Measurements from ENCODE around the gene SORCS2.
"Not testable (repeated sequence)": the region's sequence is repeated elsewhere in the genome, so short reads cannot be mapped to it uniquely, and the experiment has no call there.

SORCS2 gene

GRCh38 chr4:7210824-7211223, 18.5 kb downstream of the SORCS2 start:
- no peak overlapping the region for H3K27ac ChIP-seq
- TF ChIP-seq CTCF (conservative IDR thresholded peaks at IDR 0.05) = no peak

- no peak for TF ChIP-seq CTCF (conservative IDR thresholded peaks at IDR 0.05)
- no peak overlapping the region for H3K27ac ChIP-seq
Measured at GRCh38 chr4:7212101-7212674, 19.9 kb downstream of the SORCS2 start.

- no peak for TF ChIP-seq CTCF (conservative IDR thresholded peaks at IDR 0.05)
- no peak overlapping the region for H3K27ac ChIP-seq
Measured at GRCh38 chr4:7212921-7213320, 20.6 kb downstream of the SORCS2 start.

GRCh38 chr4:7213807-7214206, 21.5 kb downstream of the SORCS2 start:
- no peak for TF ChIP-seq CTCF (conservative IDR thresholded peaks at IDR 0.05)
- H3K27ac ChIP-seq = no peak overlapping the region

GRCh38 chr4:7214359-7214758, 22.0 kb downstream of the SORCS2 start:
- TF ChIP-seq CTCF (conservative IDR thresholded peaks at IDR 0.05) = no peak
- H3K27ac ChIP-seq = no peak overlapping the region

GRCh38 chr4:7215187-7215586, 22.8 kb downstream of the SORCS2 start:
- not testable (repeated sequence) for H3K27ac ChIP-seq

GRCh38 chr4:7217039-7217438, 24.7 kb downstream of the SORCS2 start:
- H3K27ac ChIP-seq = no peak overlapping the region
- no peak for TF ChIP-seq CTCF (conservative IDR thresholded peaks at IDR 0.05)

GRCh38 chr4:7217474-7218321, 25.4 kb downstream of the SORCS2 start:
- H3K27ac ChIP-seq = no peak overlapping the region
- TF ChIP-seq CTCF (conservative IDR thresholded peaks at IDR 0.05) = no peak
